Bronchial epithelial cell (primary cell): Measurements from ENCODE around the gene NT5E. TPM values are rescaled to one million over a fixed set of nuclear protein-coding genes. Genes with fewer than 3 reads are reported as not detected.
"Not testable (repeated sequence)": the region's sequence is repeated elsewhere in the genome, so short reads cannot be mapped to it uniquely, and the experiment has no call there.

ENCODE experiments used
- DNase-seq: peaks from one replicate; pipeline ENCODE4 v3.0.0-alpha.2; 2010; ENCODE audit warnings: low read depth
- FAIRE-seq: peaks from 2 replicates; lab custom pipeline; 2011; peaks lifted over from hg19 to GRCh38; lab: Jason Lieb, UNC
- H3K27me3 ChIP-seq: 2 replicates; pipeline ENCODE4 v1.5.1; 2011; ENCODE audit warnings: low read length; ENCODE audit not compliant: control insufficient read depth, insufficient read depth
- H3K36me3 ChIP-seq: 2 replicates; pipeline ENCODE4 v1.5.1; 2011; ENCODE audit warnings: low read length; ENCODE audit not compliant: control insufficient read depth, insufficient read depth
- H3K4me3 ChIP-seq: 2 replicates; pipeline ENCODE4 v1.5.1; 2011; ENCODE audit warnings: mild to moderate bottlenecking, low read depth, low read length, control low read depth
- total RNA-seq: library from RNA; depleted of rRNA; stranded (reverse); fragments of >200 nt; gene quantifications from 2 replicates; pipeline ENCODE4 v1.2.1, GENCODE V29; 2014
- TF ChIP-seq, protein P1 (sequence below): IDR thresholded peaks from 2 replicates; pipeline ENCODE4 v1.5.1; 2011; ENCODE audit warnings: mild to moderate bottlenecking, moderate library complexity, low read length, control low read depth, inconsistent platforms; ENCODE audit not compliant: insufficient read depth, severe bottlenecking

The NT5E gene
- total RNA-seq, 1 donor from 2014 or later, result 71.1 TPM

DNA sequence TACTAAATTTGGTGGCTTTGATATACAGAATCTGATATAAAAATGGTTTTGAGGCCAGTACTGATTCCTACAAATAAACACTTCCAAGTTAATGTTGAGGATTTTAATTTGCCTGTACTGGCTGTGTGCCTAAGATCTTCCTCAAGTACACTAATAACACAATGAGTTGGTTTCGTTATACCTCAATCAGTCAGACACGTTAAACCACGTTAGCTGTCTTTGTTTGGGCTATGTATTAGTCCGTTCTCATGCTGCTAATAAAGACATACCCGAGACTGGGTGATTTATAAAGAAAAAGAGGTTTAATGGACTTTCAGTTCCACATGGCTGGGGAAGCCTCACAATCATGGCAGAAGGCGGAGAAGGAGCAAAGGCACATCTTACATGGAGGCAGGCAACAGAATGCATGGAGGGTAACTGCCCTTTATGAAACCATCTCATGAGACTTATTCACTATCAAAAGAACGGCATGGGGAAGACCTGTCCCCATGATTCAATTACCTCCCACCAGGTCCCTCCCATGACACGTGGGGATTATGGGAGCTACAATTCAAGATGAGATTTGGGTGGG, 46.2 kb downstream of the NT5E start:
- Histone ChIP-seq H3K27me3 (no peaks in the 10 kb centered on the region), H3K36me3 (peaks cover 1% of the 10 kb centered on the region), H3K4me3 (no peak overlapping the region)
- FAIRE-seq (no peak), DNase-seq (no peak)
- TF ChIP-seq, protein P1, sequence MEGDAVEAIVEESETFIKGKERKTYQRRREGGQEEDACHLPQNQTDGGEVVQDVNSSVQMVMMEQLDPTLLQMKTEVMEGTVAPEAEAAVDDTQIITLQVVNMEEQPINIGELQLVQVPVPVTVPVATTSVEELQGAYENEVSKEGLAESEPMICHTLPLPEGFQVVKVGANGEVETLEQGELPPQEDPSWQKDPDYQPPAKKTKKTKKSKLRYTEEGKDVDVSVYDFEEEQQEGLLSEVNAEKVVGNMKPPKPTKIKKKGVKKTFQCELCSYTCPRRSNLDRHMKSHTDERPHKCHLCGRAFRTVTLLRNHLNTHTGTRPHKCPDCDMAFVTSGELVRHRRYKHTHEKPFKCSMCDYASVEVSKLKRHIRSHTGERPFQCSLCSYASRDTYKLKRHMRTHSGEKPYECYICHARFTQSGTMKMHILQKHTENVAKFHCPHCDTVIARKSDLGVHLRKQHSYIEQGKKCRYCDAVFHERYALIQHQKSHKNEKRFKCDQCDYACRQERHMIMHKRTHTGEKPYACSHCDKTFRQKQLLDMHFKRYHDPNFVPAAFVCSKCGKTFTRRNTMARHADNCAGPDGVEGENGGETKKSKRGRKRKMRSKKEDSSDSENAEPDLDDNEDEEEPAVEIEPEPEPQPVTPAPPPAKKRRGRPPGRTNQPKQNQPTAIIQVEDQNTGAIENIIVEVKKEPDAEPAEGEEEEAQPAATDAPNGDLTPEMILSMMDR, result no peak

DNA sequence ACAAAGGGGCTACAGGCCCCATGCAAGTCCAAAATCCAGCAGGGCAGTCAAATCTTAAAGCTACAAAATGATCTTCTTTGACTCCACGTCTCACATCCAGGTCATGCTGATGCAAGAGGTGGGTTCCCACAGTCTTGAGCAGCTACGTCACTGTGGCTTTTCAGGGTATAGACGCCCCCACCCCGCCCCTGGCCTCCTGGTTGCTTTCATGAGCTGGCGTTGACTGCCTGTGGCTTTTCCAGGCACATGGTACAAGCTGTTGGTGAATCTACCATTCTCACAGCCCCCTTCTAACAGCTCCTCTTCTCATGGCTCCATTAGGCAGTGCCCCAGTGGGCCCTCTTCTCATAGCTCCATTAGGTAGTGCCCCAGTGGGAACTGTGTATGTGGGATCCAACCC, 47.0 kb downstream of the NT5E start:
- Histone ChIP-seq H3K4me3 (no peak overlapping the region), H3K36me3 (peaks cover 1% of the 10 kb centered on the region), H3K27me3 (no peaks in the 10 kb centered on the region)
- TF ChIP-seq, protein P1, result no peak
- no peak for FAIRE-seq
- DNase-seq, result no peak

DNA sequence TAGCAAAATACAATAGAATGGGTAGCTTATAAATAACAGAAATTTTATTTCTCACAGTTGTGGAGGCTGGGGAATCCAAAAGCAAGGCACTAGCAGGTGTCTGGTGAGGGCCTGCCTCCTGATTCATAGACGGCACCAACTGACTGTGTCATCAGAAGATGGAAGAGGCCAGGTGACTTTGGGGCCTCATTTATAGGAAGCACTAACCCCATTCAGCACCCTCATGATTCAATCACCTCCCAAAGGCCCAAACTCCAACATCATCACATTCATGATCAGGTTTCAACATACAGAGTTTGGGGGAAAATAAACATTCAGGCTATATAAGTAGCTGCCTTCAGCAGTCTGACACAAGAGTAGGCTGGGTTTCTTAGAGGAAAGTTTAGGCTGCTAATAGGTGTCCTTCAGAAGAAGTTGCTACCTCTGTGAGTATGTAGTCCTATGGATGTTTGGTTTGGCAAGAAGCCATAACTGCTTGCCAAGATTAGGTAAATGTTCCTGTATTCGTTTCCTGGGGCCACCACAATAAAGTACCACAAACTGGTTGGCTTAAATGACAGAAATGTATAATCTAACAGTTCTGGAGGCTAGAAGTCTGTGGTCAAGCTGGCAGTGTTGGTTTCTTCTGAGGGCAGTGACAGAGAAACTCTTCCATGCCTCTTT, 48.8 kb downstream of the NT5E start:
- no peaks in the 10 kb centered on the region for H3K27me3 ChIP-seq
- TF ChIP-seq, protein P1, result no peak
- no peak overlapping the region for H3K4me3 ChIP-seq
- DNase-seq (peak; percentile 82), FAIRE-seq (no peak)
- no peaks in the 10 kb centered on the region for H3K36me3 ChIP-seq

DNA sequence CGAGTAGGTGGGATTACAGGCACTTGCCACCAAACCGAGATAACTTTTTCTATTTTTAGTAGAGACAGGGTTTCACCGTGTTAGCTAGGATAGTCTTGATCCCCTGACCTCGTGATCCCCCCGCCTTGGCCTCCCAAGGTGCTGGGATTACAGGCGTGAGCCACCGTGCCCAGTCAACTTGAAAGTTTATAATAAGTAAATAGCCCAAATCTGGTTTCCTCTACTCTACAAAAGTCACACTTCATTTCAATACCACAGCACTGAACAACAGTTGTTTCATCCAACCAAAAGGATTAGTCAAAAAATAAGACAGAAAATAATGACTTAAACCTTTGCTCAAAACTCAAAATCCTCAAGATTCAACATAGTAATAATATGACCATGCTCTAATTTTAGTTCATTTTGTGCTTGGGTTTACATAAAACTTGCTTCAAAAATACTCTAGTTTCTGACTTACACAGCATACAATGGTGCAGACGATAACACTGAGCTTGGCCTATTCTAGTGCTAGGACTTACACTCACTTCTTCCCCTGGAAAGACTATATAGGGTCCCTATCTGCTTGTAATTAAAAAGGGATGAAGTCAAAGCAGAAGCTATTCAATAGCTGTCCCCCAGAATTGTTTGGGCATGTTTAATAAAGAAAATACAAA, 56.7 kb downstream of the NT5E start:
- DNase-seq (no peak), FAIRE-seq (no peak)
- Histone ChIP-seq H3K36me3 (peaks cover 3% of the 10 kb centered on the region), H3K4me3 (no peak overlapping the region), H3K27me3 (no peaks in the 10 kb centered on the region)
- TF ChIP-seq, protein P1, result no peak

DNA sequence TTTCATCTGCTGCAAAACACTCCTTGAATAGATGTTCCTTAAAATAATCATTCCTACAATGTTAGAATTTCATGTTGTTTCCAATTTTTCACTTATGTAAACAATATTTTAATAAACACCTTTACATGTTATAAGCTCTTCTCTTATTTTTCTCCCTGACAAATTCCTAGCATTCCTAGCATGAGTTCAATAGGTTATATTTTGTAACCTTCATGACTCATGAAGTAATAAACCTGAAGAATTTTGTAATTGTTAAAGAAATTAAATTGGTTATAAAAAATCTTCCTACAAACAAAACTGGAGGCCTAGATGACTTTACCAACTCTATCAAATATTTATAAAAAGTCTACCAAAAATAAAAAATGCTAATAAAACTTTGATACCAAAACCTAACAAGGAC, 66.3 kb downstream of the NT5E start:
- no peaks in the 10 kb centered on the region for H3K27me3 ChIP-seq
- H3K4me3 ChIP-seq, result no peak overlapping the region
- H3K36me3 ChIP-seq, result peaks cover 10% of the 10 kb centered on the region
- peak; percentile 47 for DNase-seq
- TF ChIP-seq, protein P1, result no peak
- no peak for FAIRE-seq

DNA sequence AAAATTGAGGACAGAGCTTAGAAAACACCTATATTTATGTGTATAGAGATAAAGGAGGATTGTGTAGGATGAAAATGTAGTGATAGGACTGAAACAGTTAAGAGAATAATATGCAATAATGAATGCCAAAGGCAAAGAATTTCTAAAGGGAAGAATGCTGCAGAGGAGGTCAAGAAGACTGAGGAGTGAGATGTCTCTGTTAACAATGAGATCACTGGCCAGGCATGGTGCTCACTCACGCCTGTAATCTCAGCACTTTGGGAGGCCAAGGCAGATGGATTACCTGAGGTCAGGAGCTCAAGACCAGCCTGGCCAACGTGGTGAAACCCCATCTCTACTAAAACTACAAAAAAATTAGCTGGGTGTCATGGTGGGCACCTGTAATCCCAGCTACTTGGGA, 74.4 kb downstream of the NT5E start:
- FAIRE-seq, result not testable (repeated sequence)

More for the DNA sequence above, 74.4 kb downstream of the NT5E start:
- not testable (repeated sequence) for H3K36me3 ChIP-seq, DNase-seq, H3K27me3 ChIP-seq, H3K4me3 ChIP-seq
